ENCODE results near the gene KCNK18.

DNA sequence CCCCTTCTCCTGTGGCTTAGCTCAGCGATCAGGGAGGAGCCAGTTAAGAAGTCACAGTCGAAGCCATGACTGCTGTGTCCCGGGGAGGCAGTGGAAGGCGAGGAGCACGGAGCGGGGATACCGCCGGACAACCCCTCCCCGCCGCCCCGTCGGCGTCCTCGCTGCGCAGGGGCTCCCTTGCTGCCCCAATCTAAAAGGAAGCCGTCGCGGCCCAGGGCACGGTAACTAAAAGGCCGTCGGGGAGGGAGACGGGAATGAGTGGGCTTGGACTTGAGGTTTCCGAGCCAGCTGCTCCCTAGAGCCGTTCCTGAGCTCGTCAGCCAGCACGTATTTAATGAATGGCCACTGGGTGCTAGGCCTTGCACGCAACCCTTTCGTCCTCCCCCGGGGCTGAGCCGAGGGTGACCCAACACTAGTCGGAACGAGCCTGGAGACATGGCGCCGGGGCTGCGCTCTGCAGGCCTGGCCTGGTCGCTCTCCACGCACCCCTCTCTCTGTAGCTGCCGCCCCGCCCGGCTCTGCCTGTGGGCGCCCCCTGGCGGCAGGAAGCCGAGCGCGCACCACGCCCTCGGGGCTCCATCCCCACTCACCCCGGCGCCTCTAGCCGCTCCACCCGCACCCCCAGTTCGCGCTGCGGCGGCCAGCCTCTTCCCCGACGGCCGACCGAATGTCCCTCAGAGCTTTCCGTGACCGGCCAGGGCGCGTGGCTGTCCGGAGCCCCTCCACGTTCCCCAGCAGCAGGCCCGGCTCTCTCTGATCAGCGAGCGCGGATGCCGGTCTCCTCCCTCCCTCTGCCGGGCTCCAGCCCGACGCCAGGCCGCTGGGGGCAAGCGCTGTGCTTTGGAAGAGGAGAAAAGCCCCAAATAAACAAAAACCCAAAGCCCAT is 29.3 kb upstream of the KCNK18 start:
- TF ChIP-seq, protein P1, sequence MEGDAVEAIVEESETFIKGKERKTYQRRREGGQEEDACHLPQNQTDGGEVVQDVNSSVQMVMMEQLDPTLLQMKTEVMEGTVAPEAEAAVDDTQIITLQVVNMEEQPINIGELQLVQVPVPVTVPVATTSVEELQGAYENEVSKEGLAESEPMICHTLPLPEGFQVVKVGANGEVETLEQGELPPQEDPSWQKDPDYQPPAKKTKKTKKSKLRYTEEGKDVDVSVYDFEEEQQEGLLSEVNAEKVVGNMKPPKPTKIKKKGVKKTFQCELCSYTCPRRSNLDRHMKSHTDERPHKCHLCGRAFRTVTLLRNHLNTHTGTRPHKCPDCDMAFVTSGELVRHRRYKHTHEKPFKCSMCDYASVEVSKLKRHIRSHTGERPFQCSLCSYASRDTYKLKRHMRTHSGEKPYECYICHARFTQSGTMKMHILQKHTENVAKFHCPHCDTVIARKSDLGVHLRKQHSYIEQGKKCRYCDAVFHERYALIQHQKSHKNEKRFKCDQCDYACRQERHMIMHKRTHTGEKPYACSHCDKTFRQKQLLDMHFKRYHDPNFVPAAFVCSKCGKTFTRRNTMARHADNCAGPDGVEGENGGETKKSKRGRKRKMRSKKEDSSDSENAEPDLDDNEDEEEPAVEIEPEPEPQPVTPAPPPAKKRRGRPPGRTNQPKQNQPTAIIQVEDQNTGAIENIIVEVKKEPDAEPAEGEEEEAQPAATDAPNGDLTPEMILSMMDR (conservative IDR thresholded peaks at IDR 0.05): peak; percentile 45
- no peak for TF ChIP-seq EZH2 (IDR thresholded peaks at IDR 0.05; ENCODE audit: low read depth)
